DMS153 treated with DMSO at 0.1 percent for 48 hours (cell line): Measurements from ENCODE around the gene ZMYM2.

Experiments used
- DNase-seq: peaks from one replicate; lab custom pipeline; 2025; ENCODE audit not compliant: unreplicated experiment; lab: John Stamatoyannopoulos, UW

The ZMYM2 gene

DNA sequence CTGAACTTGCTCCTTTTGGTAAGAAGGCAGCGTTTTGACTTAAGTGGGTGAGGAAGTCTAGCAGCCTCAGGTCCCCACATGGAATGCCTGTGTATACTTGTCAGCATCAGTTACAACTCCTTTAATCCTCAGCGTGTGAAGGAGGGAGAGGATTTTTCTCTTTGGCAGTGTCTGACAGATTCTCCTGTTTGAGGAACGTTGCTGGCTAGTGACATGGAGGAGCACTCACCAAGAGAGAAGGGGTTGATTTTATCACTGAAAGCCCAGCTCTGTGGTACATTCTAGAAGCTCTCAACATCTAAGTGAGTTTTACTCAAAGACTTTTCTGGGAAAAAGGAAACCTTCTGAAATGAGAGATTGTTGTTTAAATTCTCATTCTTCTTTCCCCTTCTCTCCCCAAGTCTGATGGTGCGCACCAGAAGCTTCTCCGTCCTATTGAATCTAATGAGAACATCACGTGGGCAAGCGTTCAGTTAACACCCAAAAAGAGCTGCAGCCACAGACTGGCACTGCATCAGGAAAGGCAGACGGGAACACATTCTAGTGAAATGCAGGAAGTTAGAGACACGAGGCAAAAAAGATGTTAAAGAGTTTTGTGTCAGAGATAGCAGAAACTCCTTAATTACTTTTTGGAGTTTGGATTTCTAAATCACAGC, 144.1 kb downstream of the ZMYM2 start:
- DNase-seq = no peak

DNA sequence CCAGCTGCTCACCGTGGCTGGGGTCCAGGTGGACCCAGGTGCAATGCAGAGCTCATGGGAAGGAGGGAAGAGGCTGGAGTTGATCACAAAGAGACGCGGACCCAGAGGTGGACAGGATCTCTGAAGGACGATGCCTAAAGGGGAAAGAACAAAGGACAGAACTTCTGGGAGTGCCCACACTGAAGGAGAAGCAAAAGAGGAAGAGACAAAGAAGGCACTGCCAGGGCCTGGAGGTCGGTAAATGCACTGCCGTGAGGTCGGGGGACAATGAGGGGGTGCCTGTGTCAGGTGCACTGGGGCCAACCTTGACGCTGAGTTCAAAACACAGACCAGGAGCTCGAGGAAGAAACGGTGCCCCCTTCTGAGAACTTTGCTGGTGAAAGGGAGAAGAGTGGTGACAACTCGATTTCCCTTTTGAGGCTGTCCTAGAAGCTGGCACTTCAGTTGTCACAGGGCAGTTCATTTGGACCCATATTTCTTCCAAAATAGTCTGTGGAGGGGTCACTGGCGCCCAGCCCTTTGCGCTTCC, 146.7 kb downstream of the ZMYM2 start:
- no peak for DNase-seq

DNA sequence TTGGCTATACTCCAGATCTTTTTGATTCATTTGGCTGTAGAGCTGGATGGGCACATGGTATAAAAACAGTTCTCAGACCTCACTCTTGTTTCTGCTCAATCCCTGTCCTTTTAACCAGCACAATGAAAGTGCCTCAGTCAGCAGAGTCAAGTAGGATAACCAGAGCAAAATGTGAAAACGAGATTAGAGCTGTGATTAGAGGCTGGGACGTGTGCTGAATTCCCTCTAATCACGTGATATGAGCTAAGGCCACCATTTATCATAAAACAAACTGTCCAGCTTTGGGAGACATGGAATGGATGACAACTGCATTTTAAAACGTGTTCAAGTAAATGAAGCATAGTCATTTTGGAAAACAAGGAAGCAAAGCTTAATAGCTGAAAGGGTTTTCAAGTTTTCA, 148.2 kb downstream of the ZMYM2 start:
- peak; percentile 16 for DNase-seq

DNA sequence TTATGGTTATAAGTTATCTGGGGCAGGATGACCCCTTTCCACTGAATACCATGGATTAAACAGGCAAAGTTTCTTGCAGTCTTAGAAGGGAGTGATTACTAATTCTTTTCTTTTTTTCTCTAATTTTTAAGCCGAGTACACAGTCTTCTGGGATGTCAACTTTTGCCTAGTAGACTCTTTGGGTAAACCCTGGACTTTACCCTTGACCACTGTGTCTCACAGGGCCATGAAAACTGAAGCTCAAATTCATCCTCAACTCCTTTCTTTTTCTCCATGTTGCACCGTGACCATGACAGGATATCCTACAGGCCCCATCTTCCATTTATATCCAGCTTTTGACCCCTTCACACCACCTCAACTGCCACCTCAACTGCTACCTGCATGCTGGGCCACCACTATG, 150.5 kb downstream of the ZMYM2 start:
- DNase-seq = no peak

DNA sequence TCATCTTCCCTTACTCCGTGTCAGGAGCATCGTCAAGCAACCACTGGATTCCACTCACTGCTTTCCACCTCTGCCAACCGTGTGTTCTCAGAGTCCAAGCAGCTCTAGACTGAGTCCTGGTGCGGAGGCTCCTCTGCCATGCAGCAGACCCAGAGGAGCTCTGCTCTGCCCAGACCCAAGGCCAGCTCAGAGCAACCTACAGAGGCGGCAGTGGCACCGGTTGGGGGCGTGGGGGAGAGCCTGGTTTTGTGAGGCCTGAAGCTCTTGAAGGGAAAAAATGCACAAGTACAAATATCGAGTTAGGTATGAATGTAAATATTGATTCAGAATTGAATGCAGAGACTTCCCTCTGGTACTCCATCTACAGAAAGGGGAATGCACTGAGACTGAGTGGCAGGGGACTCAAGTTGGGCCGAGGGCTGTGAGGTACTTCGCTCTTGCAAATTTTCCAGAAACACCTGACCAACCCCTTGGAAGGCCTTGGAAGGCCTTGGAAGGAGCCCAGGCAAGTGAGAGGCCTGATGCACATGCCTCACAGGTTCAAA, 155.6 kb downstream of the ZMYM2 start:
- DNase-seq = no peak

DNA sequence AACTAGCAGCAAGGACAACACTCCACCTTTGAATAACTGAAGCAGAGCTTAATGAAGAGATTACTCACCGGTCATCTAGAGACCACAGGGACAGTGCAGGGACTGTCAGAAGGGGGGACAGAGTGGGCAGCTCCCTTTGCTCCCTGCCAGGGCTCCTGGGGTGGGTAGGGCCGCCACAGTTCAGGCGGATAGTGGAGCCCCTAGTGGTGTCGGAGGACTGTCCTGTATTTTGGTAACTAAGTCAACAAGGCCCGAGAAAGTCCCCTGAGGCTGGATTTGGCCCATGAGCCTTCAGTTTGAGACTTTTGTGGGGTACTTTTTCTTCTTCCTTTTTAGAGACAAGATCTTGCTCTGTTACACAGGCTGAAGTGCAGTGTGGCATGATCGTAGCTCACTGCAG, 157.7 kb downstream of the ZMYM2 start:
- DNase-seq = no peak

DNA sequence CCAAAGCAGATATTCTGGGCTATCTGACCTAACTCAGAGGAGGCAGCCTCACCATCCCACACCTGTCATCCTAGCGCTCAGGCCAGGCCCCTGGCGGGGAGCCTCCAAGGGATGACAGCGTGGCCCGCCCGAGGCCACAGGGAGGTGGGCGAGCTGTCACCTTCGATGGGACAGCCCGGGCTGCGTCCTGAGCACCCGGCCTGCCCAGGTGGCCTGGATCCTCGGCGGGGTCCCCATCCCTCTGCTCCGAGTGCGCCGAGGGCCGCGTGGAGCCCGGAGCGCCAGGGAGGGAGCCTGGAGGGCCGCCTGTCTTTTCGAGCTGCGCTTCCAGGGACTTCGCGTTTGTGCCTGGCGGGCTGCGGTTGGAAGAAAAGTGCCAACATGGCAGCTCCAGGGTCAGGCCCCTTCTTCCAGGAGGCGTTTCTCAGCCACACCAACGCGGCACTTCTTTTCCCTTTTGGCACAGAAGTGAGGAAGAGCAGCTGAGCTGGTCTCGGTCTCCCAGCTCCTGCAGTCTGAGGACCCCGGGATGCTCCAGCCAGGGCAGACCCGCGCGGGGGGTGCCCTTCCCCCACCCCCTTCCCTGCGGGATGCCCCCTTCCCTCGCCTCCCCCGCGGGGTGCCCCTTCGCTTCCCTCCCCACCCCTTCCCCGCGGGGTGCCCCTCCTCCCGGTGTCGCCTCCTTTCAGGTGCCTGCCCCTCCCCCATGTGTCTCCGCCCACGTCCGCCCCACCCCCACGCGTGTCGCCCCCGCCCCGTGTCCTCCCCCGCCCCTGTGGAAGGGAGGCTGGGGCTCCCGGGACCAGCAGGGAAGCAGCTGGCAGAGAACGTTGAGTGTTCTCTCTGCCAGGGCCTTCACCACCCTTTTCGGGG, 160.0 kb downstream of the ZMYM2 start:
- no peak for DNase-seq

DNA sequence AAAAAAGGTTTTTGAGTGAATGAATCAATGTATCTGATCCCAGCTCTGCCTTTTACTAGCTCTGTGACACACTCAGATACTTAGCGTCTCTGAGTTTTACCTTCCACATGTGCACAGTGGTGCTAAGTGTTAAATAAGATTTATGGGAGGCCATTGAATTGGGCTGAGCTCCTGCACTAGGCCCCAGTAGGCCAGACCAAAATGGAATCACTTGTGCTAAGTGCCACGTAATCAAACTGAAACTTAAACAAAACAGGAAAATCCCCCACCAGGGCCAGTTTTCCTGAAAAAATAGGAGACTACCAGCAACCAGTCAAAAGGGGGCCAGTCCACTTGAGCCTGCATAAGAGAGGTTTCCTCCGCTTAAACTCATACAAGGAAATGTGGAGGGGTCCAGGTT, 161.4 kb downstream of the ZMYM2 start:
- DNase-seq = no peak

DNA sequence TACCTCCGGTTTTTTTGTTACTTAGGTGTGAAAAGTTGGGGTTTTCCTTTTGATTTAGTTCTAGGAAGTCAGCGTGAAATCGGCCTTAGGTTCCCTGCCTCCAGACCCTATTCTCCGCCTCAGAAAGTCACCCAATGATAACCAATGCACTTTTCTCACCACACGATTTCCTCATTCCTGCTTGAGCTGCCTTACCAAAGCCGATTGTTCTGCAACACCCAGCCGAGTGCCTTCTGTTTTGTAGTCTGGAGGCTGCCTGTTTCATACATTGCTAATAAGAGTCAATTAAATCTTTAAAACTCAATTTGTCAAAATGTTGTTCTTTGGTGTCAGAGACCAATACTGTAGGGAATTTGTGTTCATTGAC, 162.6 kb downstream of the ZMYM2 start:
- DNase-seq = no peak

DNA sequence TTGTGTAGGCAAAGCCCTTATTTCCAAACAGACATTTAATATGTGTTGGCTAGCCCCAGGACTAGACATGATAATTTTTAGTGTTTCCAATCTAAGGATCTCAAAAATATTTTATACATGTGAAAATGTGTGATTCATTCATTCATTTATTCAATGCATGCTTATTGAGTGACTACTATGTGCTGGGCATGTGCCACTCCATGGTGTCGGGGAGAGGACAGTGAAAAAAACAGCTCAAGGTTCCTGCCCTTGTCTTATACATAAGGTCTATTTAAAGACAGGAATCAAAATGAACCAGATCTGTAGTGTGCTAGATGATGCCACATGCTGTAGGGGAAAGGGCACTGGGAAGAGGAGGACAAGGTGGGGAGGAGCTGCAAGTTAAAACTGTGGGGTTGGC, 165.8 kb downstream of the ZMYM2 start:
- no peak for DNase-seq

DNA sequence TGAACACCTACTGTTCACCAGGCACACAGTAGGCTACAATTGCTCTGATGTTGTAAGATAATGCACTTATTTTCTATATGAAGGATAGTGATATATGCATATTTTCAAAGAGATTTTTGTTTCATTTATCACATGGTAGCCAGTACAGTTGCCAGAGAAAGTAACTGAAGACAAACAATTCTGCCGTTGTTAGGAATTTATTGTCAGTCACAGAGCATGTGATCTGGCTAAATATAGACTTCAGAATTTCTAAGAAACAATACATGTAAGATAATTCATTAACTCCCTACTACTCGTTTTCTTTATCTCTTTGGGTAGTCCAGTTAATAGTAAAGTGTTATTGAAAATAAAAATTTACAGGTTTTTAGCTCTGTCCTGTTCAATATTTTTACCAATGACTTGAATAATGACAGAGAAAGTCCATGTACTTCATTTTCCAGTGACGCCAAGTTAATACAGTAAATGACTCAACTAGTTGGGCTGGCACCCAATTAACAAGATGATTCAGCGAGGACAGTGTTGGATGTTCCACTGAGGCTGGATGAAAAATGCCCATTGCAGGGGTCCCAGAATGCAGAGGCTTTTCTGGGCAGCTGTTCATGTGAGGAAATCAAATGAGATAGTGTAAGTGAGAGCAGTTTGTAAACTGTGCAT, 166.7 kb downstream of the ZMYM2 start:
- no peak for DNase-seq

DNA sequence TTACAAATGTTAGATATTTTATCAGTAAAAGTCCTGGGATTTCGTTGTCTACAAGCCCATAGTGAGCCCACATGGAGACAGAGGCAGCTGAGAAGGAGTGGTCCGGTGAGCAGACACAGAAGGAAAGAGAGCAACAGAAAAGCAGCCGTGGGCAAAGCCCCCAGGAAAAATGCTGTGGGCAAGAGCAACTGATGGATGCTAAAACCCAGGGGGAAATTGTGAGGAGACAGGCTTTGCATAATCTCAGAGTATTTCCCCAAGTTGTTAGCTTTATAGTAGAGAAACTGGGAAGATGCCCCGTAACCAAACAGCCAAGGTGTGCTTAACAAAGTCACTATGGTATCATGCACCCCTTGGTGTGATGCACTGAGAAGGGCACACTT, 167.2 kb downstream of the ZMYM2 start:
- no peak for DNase-seq

DNA sequence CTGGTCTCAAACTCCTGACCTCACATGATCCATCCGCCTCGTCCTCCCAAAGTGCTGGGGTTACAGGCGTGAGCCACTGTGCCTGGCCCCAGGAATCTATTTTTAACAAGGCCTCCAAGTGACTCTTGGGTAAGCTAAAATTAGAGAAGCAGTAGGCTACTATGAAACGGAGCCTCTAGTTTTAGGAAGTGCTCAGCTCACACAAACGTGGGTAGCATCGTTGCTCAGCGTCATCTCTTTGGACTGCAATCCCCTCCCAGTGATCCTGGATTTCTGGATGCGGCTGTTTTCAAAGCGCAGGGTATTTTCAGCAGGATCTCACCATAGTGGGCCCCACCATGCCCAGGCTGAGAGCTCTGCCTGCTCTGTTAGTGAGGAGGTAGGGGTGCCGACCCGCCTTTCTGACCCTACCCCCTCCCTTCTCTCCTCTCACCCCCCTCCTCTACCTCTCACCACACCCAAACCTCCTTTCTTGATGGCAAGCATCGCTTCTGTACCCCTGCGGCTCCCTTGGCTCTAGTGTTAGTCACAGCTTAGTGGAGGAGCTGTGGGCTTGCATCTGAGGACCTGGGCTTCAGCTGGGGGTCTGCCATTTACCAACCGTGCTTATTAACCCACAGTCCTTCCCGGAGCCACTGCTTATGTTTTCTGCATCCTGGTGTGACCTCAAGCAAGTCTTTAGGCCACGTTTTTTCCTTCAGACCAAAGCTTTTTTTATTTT, 168.2 kb downstream of the ZMYM2 start:
- no peak for DNase-seq

DNA sequence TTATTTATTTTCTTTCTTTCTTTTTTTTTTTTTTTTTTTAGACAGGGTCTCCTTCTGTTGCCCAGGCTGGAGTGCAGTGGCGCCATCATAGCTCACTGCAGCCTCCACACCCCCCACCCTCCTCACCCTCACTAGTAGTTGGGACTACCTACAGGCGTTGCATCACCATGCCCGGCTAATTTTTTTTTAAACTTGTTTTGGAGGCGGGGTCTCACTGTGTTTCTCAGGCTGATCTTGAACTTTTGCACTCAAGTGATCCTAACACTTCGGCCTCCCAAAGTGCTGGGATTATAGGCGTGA, 168.7 kb downstream of the ZMYM2 start:
- DNase-seq = no peak

DNA sequence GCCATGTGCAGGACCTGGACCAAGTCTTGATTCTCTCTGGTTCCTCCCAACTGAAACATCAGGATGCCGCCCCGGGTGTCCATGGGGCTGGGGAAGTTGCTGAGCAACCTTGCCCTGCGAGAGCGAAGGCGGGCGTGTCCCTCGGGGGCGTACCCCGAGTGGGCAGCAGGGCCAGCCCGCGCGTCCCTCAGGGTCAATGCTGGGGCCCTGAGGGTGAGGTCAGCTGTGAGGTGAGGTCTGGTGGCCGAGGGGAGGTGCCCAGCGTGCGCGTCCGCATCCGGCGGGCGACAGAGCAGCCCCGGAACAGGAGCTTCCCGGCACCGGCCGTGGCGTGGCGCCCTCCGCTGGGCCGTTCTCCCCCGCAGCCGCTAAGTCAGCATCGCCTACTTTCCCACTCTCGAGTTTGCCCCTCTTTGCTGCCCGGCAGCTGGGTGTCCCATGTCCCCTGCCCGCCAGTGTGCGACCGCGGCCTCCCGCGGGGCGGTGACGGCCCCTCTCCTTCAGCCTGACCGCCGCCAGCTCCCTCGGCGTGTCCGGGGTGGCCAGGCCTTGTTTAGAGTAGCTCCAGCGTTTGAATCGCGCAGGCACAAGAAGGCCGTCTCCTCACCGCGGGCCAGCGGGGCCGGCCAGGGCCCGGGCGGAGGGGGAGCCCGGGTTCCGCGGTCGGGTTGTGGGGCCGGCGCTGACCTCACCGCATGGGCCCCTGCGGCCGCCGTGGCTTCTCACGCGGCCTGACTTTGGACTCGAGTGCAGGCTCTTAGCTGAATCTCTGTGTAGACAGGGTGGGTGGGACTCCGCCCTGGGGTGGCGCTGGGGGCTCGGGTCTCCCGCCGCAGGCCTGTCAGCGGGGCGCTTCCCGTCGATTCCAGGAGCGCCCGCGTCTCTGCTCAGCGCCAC, 169.3 kb downstream of the ZMYM2 start:
- DNase-seq = no peak

DNA sequence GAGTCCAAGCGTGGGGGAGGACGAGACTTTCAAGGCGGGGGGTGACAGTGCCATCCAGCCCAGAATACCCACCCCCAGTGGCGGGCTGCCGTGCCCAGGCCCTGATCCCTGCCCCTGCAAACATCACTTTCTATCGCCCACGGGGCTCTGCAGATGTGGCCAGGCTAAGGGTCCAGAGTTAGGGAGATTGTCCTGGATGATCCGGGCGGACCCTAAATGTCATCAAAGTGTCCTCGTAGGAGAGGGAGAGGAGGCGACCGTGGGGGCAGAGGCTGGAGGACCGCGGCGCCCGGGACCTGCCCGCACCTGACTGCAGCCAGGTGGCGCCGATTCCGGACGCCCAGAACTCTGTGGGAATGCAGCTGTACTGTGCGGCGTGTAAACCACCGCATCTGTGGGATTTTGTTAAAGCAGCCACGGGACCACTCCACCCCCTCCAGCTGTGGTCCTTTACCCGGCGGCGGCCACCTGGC, 170.0 kb downstream of the ZMYM2 start:
- no peak for DNase-seq

DNA sequence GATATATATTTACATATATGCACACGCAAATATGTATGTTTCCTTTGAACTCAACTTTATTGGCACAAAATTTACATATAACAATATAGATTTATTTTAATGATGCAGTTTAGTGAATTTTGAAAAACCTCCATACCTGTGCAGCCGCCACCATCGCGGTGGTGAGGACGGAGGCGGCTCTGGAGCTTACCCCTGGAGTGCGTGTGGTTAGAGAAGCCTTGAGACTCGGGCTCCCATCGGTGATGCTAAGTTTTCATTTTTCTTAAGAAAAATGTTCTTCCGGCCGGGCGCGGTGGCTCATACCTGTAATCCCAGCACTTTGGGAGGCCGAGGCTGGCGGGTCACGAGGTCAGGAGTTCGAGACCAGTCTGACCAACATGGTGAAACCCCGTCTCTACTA, 170.5 kb downstream of the ZMYM2 start:
- DNase-seq = no peak

DNA sequence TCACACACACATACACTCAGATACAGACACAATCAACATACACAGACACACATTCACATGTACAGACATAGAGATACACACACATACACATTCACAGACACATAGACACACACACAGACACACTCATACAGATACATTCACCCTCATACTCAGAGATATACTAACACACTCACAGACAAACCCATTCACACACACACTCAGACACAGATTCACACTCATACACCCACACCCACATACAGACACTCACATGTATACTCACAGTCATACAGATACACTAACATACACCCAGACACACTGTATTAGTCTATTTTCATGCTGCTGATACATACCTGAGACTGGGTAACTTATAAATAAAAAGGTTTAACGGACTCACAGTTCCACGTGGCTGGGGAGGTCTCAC, 171.5 kb downstream of the ZMYM2 start:
- no peak for DNase-seq

DNA sequence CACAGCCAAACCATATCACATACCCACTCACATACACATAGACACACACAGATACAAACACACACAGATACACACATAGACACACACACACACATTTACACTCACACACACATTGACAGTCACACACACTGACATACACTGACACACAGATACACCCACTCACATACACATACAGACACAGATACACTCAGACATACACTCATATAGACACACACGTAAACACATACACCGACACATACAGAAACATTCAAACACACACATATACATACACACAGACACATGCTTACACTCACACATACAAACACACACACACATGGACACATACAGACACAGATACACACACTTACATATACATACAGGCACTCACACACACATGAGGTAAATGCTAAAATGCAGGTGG, 172.1 kb downstream of the ZMYM2 start:
- no peak for DNase-seq
